Measurements from ENCODE around the gene GRK5.

Gene GRK5

GRCh38 chr10:119341459-119342301 lies 134.3 kb downstream of the GRK5 start:
- peak; percentile 9 to 23 for DNase-seq (ENCODE audit: low read depth in 2 of 2)

GRCh38 chr10:119342335-119342734 lies 135.0 kb downstream of the GRK5 start:
- DNase-seq (ENCODE audit: low read depth in 2 of 2): no peak

GRCh38 chr10:119343011-119343601 lies 135.7 kb downstream of the GRK5 start:
- DNase-seq (ENCODE audit: low read depth in 2 of 2): no peak

- DNase-seq (ENCODE audit: low read depth in 2 of 2): no peak
Observed at GRCh38 chr10:119344381-119344780, 137.0 kb downstream of the GRK5 start.

GRCh38 chr10:119346095-119346832 lies 138.9 kb downstream of the GRK5 start:
- DNase-seq (ENCODE audit: low read depth in 2 of 2): no peak

GRCh38 chr10:119347181-119347974 lies 140.0 kb downstream of the GRK5 start:
- no peak for DNase-seq (ENCODE audit: low read depth in 2 of 2)

GRCh38 chr10:119348106-119348505 lies 140.7 kb downstream of the GRK5 start:
- DNase-seq (ENCODE audit: low read depth in 2 of 2): no peak

GRCh38 chr10:119348516-119349240 lies 141.3 kb downstream of the GRK5 start:
- DNase-seq (ENCODE audit: low read depth in 2 of 2): no peak

GRCh38 chr10:119349341-119349740 lies 142.0 kb downstream of the GRK5 start:
- no peak for DNase-seq (ENCODE audit: low read depth in 2 of 2)

- DNase-seq (ENCODE audit: low read depth in 2 of 2): no peak
Observed at GRCh38 chr10:119349937-119350501, 142.6 kb downstream of the GRK5 start.

- DNase-seq (ENCODE audit: low read depth in 2 of 2): no peak
Observed at GRCh38 chr10:119350502-119351097, 143.2 kb downstream of the GRK5 start.

- DNase-seq (ENCODE audit: low read depth in 2 of 2): no peak
Observed at GRCh38 chr10:119351189-119351588, 143.8 kb downstream of the GRK5 start.

- DNase-seq (ENCODE audit: low read depth in 2 of 2): no peak
Observed at GRCh38 chr10:119352042-119352441, 144.7 kb downstream of the GRK5 start.

GRCh38 chr10:119352807-119353206 lies 145.4 kb downstream of the GRK5 start:
- DNase-seq (ENCODE audit: low read depth in 2 of 2): no peak

- no peak for DNase-seq (ENCODE audit: low read depth in 2 of 2)
Observed at GRCh38 chr10:119353421-119353820, 146.1 kb downstream of the GRK5 start.

- DNase-seq (ENCODE audit: low read depth in 2 of 2): no peak
Observed at GRCh38 chr10:119355930-119356329, 148.6 kb downstream of the GRK5 start.

GRCh38 chr10:119357412-119358151 lies 150.2 kb downstream of the GRK5 start:
- no peak for DNase-seq (ENCODE audit: low read depth in 2 of 2)

- DNase-seq (ENCODE audit: low read depth in 2 of 2): no peak
Observed at GRCh38 chr10:119358152-119358512, 150.8 kb downstream of the GRK5 start.

GRCh38 chr10:119358567-119358966 lies 151.2 kb downstream of the GRK5 start:
- DNase-seq (ENCODE audit: low read depth in 2 of 2): no peak

- DNase-seq (ENCODE audit: low read depth in 2 of 2): no peak
Observed at GRCh38 chr10:119359025-119359424, 151.7 kb downstream of the GRK5 start.
